OCI-LY3 (cell line): Measurements from ENCODE around the gene PLEKHB2.

Source experiments
- CTCF ChIP-seq: fragments of 200-600, 300-600 bp; sonication (generic); IDR thresholded peaks from 2 replicates; pipeline ENCODE4 v1.5.1; 2014; ENCODE audit warnings: antibody characterized with exemption, low read length, low read depth
- EZH2phosphoT487 ChIP-seq: fragments of 200-600 bp; shearing (Covaris generic); IDR thresholded peaks from 2 replicates; pipeline ENCODE4 v1.6.1; 2018; ENCODE audit warnings: antibody characterized with exemption, mixed run types, low read depth

- no peak for TF ChIP-seq CTCF
- TF ChIP-seq EZH2phosphoT487 = no peak
These were observed 28.4 kb upstream of the PLEKHB2 start for GRCh38 chr2:131076707-131077106.
